ENCODE measurements around the gene PEX13.
A peak's percentile ranks its signal among the peaks of the same experiment; 100 is the strongest.

The PEX13 gene

DNA sequence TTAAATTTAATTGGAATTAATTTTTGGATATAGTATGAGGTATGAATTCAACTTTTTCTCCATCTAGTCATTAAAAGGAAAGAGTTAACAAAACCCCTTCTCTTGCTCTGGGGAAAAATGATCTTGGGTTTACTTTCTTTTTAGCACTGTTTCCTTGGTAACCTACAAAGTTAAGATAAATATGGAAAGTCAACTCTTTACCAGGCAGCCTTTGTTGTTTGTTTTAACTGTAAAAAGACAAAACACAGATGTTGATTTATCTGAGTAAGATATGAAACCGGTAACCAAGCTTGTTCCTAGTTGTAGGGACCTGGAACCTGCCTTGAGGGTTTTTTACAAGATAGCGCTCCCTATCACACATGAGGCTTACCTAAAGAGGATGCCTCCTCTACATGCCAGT lies 38.0 kb downstream of the PEX13 start:
- Histone ChIP-seq H4K20me1 (ENCODE audit: insufficient read depth) (no peaks in the 10 kb centered on the region), H3K27me3 (ENCODE audit: insufficient read depth, low read depth) (no peaks in the 10 kb centered on the region), H3K4me1 (ENCODE audit: low read depth, poor library complexity, severe bottlenecking) (peaks cover 7% of the 10 kb centered on the region), H3K36me3 (ENCODE audit: insufficient read depth) (no peaks in the 10 kb centered on the region), H2AFZ (ENCODE audit: low read depth) (no peak overlapping the region), H3K4me3 (IDR thresholded peaks at IDR 0.05; ENCODE audit: insufficient read depth, low read depth, low read length) (no peak overlapping the region), H3K4me2 (no peak overlapping the region), H3K79me2 (ENCODE audit: insufficient read depth, low read depth) (no peaks in the 10 kb centered on the region), H3K27ac (no peak overlapping the region), H3K9ac (no peak overlapping the region)
- TF ChIP-seq, protein P1, sequence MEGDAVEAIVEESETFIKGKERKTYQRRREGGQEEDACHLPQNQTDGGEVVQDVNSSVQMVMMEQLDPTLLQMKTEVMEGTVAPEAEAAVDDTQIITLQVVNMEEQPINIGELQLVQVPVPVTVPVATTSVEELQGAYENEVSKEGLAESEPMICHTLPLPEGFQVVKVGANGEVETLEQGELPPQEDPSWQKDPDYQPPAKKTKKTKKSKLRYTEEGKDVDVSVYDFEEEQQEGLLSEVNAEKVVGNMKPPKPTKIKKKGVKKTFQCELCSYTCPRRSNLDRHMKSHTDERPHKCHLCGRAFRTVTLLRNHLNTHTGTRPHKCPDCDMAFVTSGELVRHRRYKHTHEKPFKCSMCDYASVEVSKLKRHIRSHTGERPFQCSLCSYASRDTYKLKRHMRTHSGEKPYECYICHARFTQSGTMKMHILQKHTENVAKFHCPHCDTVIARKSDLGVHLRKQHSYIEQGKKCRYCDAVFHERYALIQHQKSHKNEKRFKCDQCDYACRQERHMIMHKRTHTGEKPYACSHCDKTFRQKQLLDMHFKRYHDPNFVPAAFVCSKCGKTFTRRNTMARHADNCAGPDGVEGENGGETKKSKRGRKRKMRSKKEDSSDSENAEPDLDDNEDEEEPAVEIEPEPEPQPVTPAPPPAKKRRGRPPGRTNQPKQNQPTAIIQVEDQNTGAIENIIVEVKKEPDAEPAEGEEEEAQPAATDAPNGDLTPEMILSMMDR (conservative IDR thresholded peaks at IDR 0.05; ENCODE audit: low read depth, low read length), result no peak

- Histone ChIP-seq H3K4me2 (no peak overlapping the region), H3K36me3 (ENCODE audit: insufficient read depth) (no peaks in the 10 kb centered on the region), H2AFZ (ENCODE audit: low read depth) (no peak overlapping the region), H3K27me3 (ENCODE audit: insufficient read depth, low read depth) (no peaks in the 10 kb centered on the region), H3K79me2 (ENCODE audit: insufficient read depth, low read depth) (no peaks in the 10 kb centered on the region), H3K4me1 (ENCODE audit: low read depth, poor library complexity, severe bottlenecking) (peaks cover 7% of the 10 kb centered on the region), H3K9ac (no peak overlapping the region), H3K4me3 (IDR thresholded peaks at IDR 0.05; ENCODE audit: insufficient read depth, low read depth, low read length) (no peak overlapping the region), H4K20me1 (ENCODE audit: insufficient read depth) (no peaks in the 10 kb centered on the region), H3K27ac (no peak overlapping the region)
- TF ChIP-seq, protein P1 (conservative IDR thresholded peaks at IDR 0.05; ENCODE audit: low read depth, low read length), result no peak
Observed at GRCh38 chr2:61057562-61057961, 40.0 kb downstream of the PEX13 start.

- H3K9ac ChIP-seq, result no peak overlapping the region
- no peak overlapping the region for H3K27ac ChIP-seq
- H3K27me3 ChIP-seq (ENCODE audit: insufficient read depth, low read depth), result no peaks in the 10 kb centered on the region
- no peaks in the 10 kb centered on the region for H3K79me2 ChIP-seq (ENCODE audit: insufficient read depth, low read depth)
- H4K20me1 ChIP-seq (ENCODE audit: insufficient read depth), result no peaks in the 10 kb centered on the region
- no peak overlapping the region for H3K4me3 ChIP-seq (IDR thresholded peaks at IDR 0.05; ENCODE audit: insufficient read depth, low read depth, low read length)
- H2AFZ ChIP-seq (ENCODE audit: low read depth), result no peak overlapping the region
- TF ChIP-seq, protein P1 (conservative IDR thresholded peaks at IDR 0.05; ENCODE audit: low read depth, low read length), result no peak
- peaks cover 7% of the 10 kb centered on the region for H3K4me1 ChIP-seq (ENCODE audit: low read depth, poor library complexity, severe bottlenecking)
- no peak overlapping the region for H3K4me2 ChIP-seq
- H3K36me3 ChIP-seq (ENCODE audit: insufficient read depth), result no peaks in the 10 kb centered on the region
Observed at GRCh38 chr2:61059382-61059781, 41.9 kb downstream of the PEX13 start.

DNA sequence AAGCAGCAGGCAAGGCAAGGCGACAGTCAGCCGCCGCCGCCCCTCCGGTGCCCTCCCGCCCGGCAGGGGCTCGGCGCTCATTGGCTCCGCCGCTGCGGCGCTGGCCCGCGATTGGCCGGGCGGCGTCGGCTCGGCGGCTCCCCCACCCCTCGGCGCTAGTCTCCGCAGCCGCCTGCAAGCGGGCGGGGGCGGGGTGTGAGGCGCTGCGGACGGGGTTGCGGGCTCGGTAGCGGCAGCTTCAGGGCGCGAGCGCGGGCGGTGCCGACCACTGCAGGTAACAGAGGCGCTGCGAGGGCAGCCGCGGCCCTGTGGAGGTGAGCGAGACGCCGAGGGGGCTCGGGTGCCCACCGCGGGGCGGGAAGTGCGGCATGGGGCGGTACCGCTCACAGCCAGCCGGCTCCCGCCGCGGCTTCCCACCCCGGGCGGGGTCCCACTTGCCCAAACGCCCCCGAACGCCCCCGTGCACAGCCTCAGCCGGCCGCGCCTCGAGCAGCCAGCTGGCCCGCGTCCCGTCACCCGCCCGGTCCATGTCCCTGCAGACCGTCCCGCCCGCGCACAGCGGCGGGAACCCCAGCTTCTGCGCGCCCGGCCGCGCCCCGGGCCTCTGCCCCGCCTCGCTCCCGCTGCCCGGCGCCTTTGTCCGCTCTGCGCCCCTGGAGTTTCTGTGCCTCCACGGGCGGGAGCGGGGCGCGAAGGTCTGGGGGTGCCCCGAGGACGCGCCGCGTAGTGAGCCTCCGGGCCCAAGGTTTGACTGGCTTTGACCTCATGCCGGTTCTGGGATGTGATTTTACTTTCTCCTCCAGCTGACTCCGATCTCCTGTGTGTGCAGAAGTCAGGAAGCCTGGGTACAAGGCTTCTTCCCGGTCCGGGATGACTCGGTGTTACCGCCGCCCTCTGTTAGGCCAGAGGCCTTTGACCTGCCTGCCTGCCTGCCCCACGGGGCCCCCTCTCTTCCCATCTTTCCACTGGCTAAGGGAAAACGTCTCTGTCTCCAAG lies 48.5 kb downstream of the PEX13 start, which contains the start of gene SANBR:
Gene SANBR (plus strand): TSS at position 158 of the 996 bp plus-strand sequence. CDS start 4,480 bp downstream, outside the sequence.
- Histone ChIP-seq H2AFZ (ENCODE audit: low read depth) (peak within 1 kb of the TSS; percentile 94), H3K9ac (peak within 1 kb of the TSS; percentile 29; the same call in 1 of the 2 replicates), H3K27ac (no peak within 1 kb of the TSS), H4K20me1 (ENCODE audit: insufficient read depth) (no peaks in the 10 kb centered on the region), H3K4me1 (ENCODE audit: low read depth, poor library complexity, severe bottlenecking) (peaks cover 17% of the 10 kb centered on the region), H3K79me2 (ENCODE audit: insufficient read depth, low read depth) (no peaks in the 10 kb centered on the region), H3K4me3 (IDR thresholded peaks at IDR 0.05; ENCODE audit: insufficient read depth, low read depth, low read length) (peak within 1 kb of the TSS; percentile 79), H3K36me3 (ENCODE audit: insufficient read depth) (no peaks in the 10 kb centered on the region), H3K4me2 (peak within 1 kb of the TSS; percentile 85), H3K27me3 (ENCODE audit: insufficient read depth, low read depth) (no peaks in the 10 kb centered on the region)
- TF ChIP-seq, protein P1 (conservative IDR thresholded peaks at IDR 0.05; ENCODE audit: low read depth, low read length), result no peak
